C4-2B (cell line): ENCODE data around the gene ZNF71.
"Not testable (repeated sequence)": the region's sequence is repeated elsewhere in the genome, so short reads cannot be mapped to it uniquely, and the experiment has no call there.

ENCODE experiments used
- H3K27ac ChIP-seq: fragments of 450-650 bp; 2 replicates; pipeline ENCODE4 v1.5.1; 2017
- CTCF ChIP-seq: fragments of 450-650 bp; conservative IDR thresholded peaks from 2 replicates; pipeline ENCODE4 v1.5.1; 2017; ENCODE audit warnings: mild to moderate bottlenecking
- ZFX ChIP-seq: fragments of 450-650 bp; IDR thresholded peaks from 2 replicates; pipeline ENCODE4 v1.6.1; 2017

The ZNF71 gene

GRCh38 chr19:56667311-56667870 lies 72.3 kb downstream of the ZNF71 start:
- no peak overlapping the region for H3K27ac ChIP-seq
- TF ChIP-seq ZFX (no peak), CTCF (no peak)

- no peak overlapping the region for H3K27ac ChIP-seq
- no peak for TF ChIP-seq ZFX
- no peak for TF ChIP-seq CTCF
Observed at GRCh38 chr19:56668676-56669075, 73.6 kb downstream of the ZNF71 start.

GRCh38 chr19:56670401-56670960 lies 75.4 kb downstream of the ZNF71 start:
- no peak overlapping the region for H3K27ac ChIP-seq
- TF ChIP-seq CTCF, result no peak
- no peak for TF ChIP-seq ZFX

- no peak overlapping the region for H3K27ac ChIP-seq
- TF ChIP-seq ZFX (no peak), CTCF (no peak)
Observed at GRCh38 chr19:56670961-56671612, 76.0 kb downstream of the ZNF71 start.

- no peak within 1 kb of the TSS for H3K27ac ChIP-seq
- TF ChIP-seq CTCF, result no peak
- TF ChIP-seq ZFX, result peak; percentile 29; the same call in 1 of the 2 replicates
Observed at GRCh38 chr19:56671613-56671994, 76.5 kb downstream of the ZNF71 start, which contains the start of gene ZNF835. ZNF835 (minus strand) TSS chr19:56671757; CDS start chr19:56665198, 6,559 bp downstream.

GRCh38 chr19:56672610-56673009 lies 77.5 kb downstream of the ZNF71 start:
- not testable (repeated sequence) for H3K27ac ChIP-seq
